HG02943 (cell line): ENCODE data around the gene OPN3.

Source experiments
- ATAC-seq: cut with Tn5 transposase; IDR thresholded peaks from one replicate; pipeline ENCODE4 v1.9.1; 2021; ENCODE audit warnings: mild to moderate bottlenecking, low read depth, moderate library complexity; ENCODE audit not compliant: unreplicated experiment

OPN3 gene

GRCh38 chr1:241627453-241628259, 12.5 kb downstream of the OPN3 start:
- peak; percentile 79 for ATAC-seq

- ATAC-seq, result no peak
Measured at GRCh38 chr1:241624935-241625334, 15.2 kb downstream of the OPN3 start.

- no peak for ATAC-seq
Measured at GRCh38 chr1:241622669-241623068, 17.5 kb downstream of the OPN3 start.

- no peak for ATAC-seq
Measured at GRCh38 chr1:241617426-241617825, 22.7 kb downstream of the OPN3 start.

- no peak for ATAC-seq
Measured at GRCh38 chr1:241615043-241615974, 24.9 kb downstream of the OPN3 start.

- no peak for ATAC-seq
Measured at GRCh38 chr1:241614572-241614971, 25.6 kb downstream of the OPN3 start.

GRCh38 chr1:241614144-241614543, 26.0 kb downstream of the OPN3 start:
- ATAC-seq, result no peak

- no peak for ATAC-seq
Measured at GRCh38 chr1:241612533-241613477, 27.4 kb downstream of the OPN3 start.

GRCh38 chr1:241611736-241612135, 28.4 kb downstream of the OPN3 start:
- no peak for ATAC-seq

GRCh38 chr1:241611063-241611462, 29.1 kb downstream of the OPN3 start:
- ATAC-seq, result peak; percentile 90

GRCh38 chr1:241610056-241610815, 29.9 kb downstream of the OPN3 start:
- no peak for ATAC-seq

GRCh38 chr1:241608379-241609033, 31.7 kb downstream of the OPN3 start:
- ATAC-seq, result no peak

GRCh38 chr1:241607497-241607896, 32.7 kb downstream of the OPN3 start:
- no peak for ATAC-seq

GRCh38 chr1:241606544-241606943, 33.6 kb downstream of the OPN3 start:
- ATAC-seq, result no peak

GRCh38 chr1:241605146-241605805, 34.9 kb downstream of the OPN3 start:
- no peak for ATAC-seq

- ATAC-seq, result no peak
Measured at GRCh38 chr1:241603731-241604245, 36.4 kb downstream of the OPN3 start.

- peak; percentile 81 for ATAC-seq
Measured at GRCh38 chr1:241600496-241600901, 39.7 kb downstream of the OPN3 start.

GRCh38 chr1:241598249-241598648, 41.9 kb downstream of the OPN3 start:
- no peak for ATAC-seq
